T follicular helper cell (primary cell): ENCODE measurements around the gene BEST1.
"Not testable (repeated sequence)": the region's sequence is repeated elsewhere in the genome, so short reads cannot be mapped to it uniquely, and the experiment has no call there.

Experiments
- DNase-seq: peaks from one replicate; pipeline ENCODE4 v3.0.0-alpha.2; 2020; ENCODE audit warnings: low read depth

BEST1 gene

GRCh38 chr11:61978703-61979661 lies 28.8 kb downstream of the BEST1 start:
- DNase-seq = no peak

GRCh38 chr11:61980783-61981541 lies 30.8 kb downstream of the BEST1 start:
- no peak for DNase-seq

- no peak for DNase-seq
Measured at GRCh38 chr11:61983419-61983818, 33.3 kb downstream of the BEST1 start.

- no peak for DNase-seq
Measured at GRCh38 chr11:61985869-61986268, 35.7 kb downstream of the BEST1 start.

GRCh38 chr11:61994981-61995380 lies 44.8 kb downstream of the BEST1 start:
- DNase-seq = no peak

DNA sequence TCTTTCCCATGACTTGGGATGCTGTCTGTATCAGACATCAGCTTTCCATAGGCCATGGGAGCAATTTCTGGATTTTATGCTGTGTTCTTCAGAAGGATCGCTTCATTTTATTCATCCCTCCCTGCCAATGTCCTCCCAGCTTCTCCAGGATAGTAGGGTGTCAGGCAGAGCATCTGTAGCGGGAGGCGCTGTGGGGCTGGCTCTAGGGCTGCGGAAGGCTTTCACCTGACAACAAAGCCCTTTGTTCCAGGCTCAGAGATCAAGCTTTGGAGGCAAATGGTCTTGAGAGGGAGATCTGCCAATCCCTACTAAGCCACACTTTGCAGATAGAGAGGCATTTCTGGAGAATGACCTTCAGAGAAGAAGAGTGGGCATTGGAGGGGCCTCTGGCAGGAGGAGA lies 46.8 kb downstream of the BEST1 start:
- no peak for DNase-seq

DNA sequence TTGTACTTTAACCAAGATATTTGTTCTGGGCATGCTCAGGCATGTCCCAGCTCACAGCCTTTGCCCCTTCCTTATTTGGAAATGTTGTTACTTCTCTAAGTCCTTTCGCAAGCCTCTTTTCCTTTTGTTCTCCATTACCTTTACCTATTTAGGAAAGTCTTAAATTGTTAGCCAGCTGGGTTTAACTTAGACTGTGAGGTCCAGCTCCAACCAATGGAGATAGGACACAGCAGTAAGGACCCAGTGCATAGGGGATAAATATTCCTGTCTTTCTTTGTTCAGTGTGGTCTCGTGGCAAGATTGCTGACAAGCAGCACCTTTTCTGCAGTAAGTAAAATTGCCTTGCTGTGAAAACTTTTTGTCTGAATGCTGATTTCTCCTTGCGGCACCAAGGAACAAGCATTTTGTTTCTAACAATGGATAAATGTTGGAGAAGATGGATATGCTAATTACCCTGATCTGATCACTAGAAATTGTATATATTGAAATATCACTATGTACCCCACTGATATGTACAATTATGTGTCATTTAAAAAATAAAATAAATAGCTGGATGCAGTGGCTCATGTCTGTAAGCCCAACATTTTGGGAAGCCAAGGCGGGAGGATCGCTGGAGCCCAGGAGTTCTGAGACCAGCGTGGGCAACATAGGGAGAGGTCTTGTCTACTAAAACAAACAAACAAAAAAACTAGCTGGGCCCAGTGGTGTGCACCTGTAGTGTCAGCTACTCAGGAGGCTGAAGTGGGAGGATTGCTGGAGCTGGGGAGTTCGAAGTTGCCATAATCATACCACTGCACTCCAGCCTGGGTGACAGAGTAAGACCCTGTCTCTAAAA lies 49.2 kb downstream of the BEST1 start:
- no peak for DNase-seq

GRCh38 chr11:62000539-62001446 lies 50.6 kb downstream of the BEST1 start:
- DNase-seq = no peak

- DNase-seq = no peak
Measured at GRCh38 chr11:62001450-62002191, 51.5 kb downstream of the BEST1 start.

DNA sequence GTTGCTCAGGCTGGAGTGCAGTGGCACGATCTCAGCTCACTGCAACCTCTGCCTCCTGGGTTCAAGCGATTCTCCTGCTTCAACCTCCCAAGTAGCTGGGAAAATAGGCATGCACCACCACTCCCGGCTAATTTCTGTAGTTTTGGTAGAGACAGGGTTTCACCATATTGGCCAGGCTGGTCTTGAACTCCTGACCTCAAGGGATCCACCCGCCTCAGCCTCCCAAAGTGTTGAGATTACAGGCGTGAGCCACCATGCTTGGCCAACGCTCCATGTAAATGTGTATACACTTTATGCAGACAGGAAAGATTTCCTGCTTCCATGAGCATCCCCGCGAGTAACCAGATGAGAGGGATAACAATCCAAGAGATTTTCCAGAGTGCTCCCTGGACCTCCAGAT lies 52.1 kb downstream of the BEST1 start:
- DNase-seq = not testable (repeated sequence)

DNA sequence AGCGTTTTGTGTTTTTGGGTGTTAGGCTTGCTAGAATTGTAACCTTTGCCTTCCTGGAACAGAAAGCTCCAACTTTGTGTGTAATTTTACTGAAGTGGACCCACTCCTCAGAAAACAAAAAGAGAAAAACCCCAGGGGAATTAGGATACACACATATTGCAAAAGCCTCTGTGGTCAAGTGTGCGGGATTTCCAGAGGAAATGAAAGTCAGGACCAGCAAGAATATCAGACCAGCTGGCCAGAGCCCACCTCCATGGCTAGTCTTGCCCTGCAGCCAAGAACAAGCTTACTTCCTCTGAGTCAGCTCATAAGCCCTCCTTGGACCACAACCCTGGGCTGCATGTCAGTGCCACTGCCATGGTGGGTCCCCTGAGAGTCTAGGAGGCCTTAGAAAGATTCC lies 54.3 kb downstream of the BEST1 start:
- DNase-seq = no peak

DNA sequence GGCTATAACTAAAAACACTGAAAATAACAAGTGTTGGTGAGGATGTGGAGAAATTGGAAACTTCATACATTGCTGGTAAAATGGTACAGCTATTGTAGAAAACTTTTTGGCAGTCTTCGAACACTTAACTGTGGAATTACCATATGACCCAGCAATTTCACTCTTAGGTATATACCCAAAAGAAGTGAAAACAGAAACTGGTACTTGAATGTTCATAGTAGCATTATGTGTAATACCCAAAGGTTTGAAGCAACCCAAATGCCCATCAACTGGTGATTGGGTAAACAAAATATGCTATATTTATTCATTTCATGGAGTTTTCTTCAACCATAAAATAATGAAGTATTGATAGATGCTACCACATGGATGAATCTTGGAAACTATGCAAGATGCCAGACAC lies 58.0 kb downstream of the BEST1 start:
- DNase-seq = no peak

DNA sequence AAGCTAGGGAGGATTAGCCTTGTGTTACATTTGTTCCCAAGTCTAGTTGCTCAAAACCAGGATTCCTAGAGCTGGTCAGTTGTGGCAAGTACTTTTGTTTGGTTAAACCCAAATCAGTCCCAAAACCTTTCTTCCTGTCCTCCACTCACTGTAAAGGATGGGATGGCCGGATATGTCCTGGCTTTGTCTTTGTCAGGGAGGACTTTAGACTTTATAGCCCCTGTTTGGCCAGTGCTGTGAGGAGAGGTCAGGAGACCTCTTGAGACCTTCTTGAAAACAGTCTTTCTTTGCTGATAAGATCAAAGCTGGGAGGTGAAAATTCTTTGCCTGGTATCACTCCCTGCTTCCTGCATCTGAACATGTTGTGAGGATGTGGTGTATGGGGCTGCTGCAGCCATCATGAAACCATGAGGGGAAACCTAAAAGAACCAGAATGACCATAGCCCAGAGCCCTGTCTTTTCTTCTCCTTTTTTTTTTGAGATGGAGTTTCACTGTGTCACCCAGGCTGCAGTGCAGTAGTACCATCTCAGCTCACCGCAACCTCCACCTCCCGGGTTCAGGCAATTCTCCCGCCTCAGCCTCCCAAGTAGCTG lies 60.9 kb downstream of the BEST1 start:
- DNase-seq = no peak

- no peak for DNase-seq
Measured at GRCh38 chr11:62011881-62012280, 61.7 kb downstream of the BEST1 start.

- no peak for DNase-seq
Measured at GRCh38 chr11:62012451-62012831, 62.3 kb downstream of the BEST1 start.

DNA sequence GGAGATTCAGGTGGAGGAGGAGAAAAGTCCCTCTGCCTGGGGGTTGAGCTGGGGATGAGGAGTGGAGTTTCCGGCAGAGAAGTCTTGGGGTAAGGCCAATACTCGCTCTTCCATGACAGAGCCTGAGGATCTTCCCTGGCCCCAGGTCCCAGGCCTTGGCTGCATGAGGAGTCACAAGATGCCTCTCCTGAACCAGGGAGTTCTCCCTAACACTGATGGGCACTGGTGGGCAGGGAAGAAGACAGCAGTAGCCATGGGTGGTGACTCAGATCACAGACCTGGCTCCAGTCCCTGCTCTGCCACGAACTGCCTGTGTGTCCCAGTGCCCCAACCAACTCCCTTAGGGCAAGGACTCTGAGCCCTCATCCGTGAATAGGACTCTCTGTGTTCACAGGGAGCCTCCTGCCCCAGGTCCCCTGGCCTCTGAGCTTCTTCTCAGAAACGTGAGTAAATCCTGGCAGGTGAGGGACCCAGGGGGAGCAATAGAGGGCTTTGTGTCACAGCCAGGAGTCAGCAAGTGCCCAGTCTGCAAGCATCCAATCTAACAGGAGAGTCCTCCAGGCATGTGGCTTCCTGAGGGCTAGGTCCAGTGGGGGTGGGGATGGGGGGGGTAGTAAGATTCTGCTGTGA lies 62.8 kb downstream of the BEST1 start:
- DNase-seq = no peak
